B cell (primary cell): ENCODE data around the gene TEAD1.

ENCODE experiments used
- EZH2 ChIP-seq: IDR thresholded peaks from 2 replicates; pipeline ENCODE4 v1.6.1; 2012; ENCODE audit warnings: borderline replicate concordance, low read depth, mild to moderate bottlenecking, moderate library complexity, low read length; ENCODE audit not compliant: insufficient read depth, poor library complexity, severe bottlenecking
- TF ChIP-seq, protein P1 (sequence below): fragments of 200-600 bp; IDR thresholded peaks from one replicate; pipeline ENCODE4 v1.8.0; 2022; ENCODE audit warnings: antibody characterized with exemption, mild to moderate bottlenecking

DNA sequence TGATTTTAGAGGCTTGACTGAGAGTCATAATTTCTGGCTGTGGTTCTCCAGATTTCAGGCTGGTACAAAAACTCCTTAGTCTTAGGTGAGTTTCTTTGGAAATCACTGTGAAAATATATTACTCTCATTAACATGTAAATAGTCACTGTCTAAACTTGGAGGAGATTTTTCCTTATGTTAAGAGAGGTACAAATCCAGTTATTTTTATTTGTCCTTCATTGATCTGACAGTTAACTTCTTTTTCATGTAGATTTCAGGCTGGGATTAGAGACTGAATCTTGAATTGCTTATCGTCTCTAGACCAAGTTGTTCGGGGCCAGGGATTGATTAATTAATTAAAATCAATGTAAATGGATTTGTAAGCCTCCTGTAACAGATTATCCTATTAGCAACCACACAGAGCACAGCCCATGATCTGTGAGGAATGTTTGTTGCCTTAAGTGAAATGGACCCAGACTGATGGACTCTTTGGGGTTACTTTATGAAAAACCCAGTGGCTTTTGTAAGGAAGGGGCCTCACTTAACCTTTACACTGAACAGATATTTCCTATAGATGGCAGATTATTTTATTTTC is 21.1 kb downstream of the TEAD1 start:
- TF ChIP-seq, protein P1, sequence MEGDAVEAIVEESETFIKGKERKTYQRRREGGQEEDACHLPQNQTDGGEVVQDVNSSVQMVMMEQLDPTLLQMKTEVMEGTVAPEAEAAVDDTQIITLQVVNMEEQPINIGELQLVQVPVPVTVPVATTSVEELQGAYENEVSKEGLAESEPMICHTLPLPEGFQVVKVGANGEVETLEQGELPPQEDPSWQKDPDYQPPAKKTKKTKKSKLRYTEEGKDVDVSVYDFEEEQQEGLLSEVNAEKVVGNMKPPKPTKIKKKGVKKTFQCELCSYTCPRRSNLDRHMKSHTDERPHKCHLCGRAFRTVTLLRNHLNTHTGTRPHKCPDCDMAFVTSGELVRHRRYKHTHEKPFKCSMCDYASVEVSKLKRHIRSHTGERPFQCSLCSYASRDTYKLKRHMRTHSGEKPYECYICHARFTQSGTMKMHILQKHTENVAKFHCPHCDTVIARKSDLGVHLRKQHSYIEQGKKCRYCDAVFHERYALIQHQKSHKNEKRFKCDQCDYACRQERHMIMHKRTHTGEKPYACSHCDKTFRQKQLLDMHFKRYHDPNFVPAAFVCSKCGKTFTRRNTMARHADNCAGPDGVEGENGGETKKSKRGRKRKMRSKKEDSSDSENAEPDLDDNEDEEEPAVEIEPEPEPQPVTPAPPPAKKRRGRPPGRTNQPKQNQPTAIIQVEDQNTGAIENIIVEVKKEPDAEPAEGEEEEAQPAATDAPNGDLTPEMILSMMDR, result no peak
- TF ChIP-seq EZH2, result no peak
